HFFc6 (cell line): ENCODE measurements around the gene SLC66A2. TPM values are rescaled to one million over a fixed set of nuclear protein-coding genes. Genes with fewer than 3 reads are reported as not detected.
A peak's percentile ranks its signal among the peaks of the same experiment; 100 is the strongest.
"Not testable (repeated sequence)": the region's sequence is repeated elsewhere in the genome, so short reads cannot be mapped to it uniquely, and the experiment has no call there.

ENCODE experiments used
- DNase-seq: peaks from one replicate; pipeline ENCODE4 v3.0.0-alpha.2; 2018
- H3K27ac Mint-ChIP-seq: 2 replicates; pipeline ENCODE4 v1.8.0; 2020; ENCODE audit warnings: mild to moderate bottlenecking, mixed read lengths
- H3K27me3 Mint-ChIP-seq: 2 replicates; pipeline ENCODE4 v1.8.0; 2021; ENCODE audit warnings: mild to moderate bottlenecking, moderate library complexity, mixed read lengths; ENCODE audit not compliant: insufficient read depth
- H3K36me3 Mint-ChIP-seq: 2 replicates; pipeline ENCODE4 v1.8.0; 2021; ENCODE audit warnings: low read depth, mixed read lengths
- H3K4me1 Mint-ChIP-seq: 2 replicates; pipeline ENCODE4 v1.8.0; 2020; ENCODE audit warnings: low read depth, mixed read lengths
- H3K4me3 Mint-ChIP-seq: 2 replicates; pipeline ENCODE4 v1.8.0; 2020; ENCODE audit warnings: mild to moderate bottlenecking, moderate library complexity, mixed read lengths
- H3K9me3 Mint-ChIP-seq: 2 replicates; pipeline ENCODE4 v1.8.0; 2020; ENCODE audit warnings: mild to moderate bottlenecking, mixed read lengths
- long read RNA-seq: library from polyadenylated mRNA; unstranded; transcript quantifications from one replicate; pipeline ENCODE4 v2.0.0, GENCODE V29; 2019
- total RNA-seq, 6 experiments: library from RNA; stranded (reverse); fragmentation: NEBNext Ultra II Directional; extraction: Animal tissue kit (Norgen Biotek cat#: 25700); gene quantifications; 2 replicates in 1 of 6; 3 replicates in 5 of 6; pipeline ENCODE4 v1.2.3, GENCODE V29; 2021
- TF ChIP-seq, protein P1 (sequence below): fragments of 200-600 bp; sonication (generic); IDR thresholded peaks from 2 replicates; pipeline ENCODE4 v1.5.0; 2021; ENCODE audit warnings: antibody characterized with exemption, mild to moderate bottlenecking

The SLC66A2 gene
- 10 to 100 TPM; 26.6 to 41.2 (median 29.9) TPM for total RNA-seq
- long read RNA-seq, partial matches to known transcripts = 4 of 10 reads
- long read RNA-seq, other reads (novel, unspliced or antisense) = 6 of 10 reads

DNA sequence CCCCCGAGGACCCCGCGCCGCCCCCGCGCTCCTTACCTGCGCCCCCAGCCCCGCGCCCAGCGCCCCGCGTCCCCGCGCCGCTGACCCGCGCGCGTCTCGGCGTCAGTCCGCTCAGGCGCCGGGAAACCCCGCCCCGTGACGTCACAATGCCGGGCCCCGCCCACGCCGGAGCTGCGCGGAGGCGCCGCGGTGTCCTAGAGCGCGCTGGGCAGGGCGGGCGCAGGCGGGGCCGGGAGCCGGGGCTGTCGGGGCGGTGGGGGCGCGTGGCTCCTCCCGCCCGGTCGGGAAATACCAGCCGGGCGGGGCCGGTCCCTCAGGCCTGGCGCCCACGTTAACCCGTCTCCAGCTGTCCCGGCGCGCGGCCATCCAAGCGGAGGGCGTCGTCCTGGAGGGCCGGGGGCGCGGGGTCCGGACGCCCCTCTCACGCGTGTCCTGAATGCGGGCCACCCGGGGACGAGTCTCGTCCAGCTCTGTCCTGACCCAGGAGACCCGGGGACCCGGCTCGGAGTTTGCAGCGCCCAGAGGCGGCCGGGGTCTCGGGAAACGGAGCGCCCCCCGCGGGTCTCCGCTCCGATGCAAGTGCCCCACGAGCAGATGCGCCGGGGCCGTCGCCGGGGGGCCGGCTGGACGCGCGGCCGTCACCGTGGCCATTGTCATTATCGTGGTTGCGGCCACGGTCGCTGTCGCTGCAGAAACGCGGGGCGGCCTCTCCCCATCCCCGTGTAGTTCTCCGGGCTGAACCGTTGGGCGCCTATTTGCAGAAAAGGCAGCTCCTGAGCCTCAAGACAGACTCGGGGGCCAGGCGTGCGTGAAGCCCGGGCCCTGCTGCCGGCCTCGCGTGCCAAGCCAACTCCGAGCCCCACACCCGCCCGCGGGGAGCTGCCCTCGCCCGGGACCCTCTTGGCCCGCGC is at the start of gene SLC66A2:
Gene SLC66A2, minus strand, starts transcription at position 109 of the 911 bp plus-strand sequence. CDS start 727 bp downstream, outside the sequence.
- no peaks in the 10 kb centered on the region; the same call in 1 of the 2 replicates for H3K27me3 Mint-ChIP-seq
- peak within 1 kb of the TSS; percentile 72 for H3K27ac Mint-ChIP-seq
- peaks cover 5% of the 10 kb centered on the region; the same call in 1 of the 2 replicates for H3K36me3 Mint-ChIP-seq
- H3K9me3 Mint-ChIP-seq = no peaks in the 10 kb centered on the region
- H3K4me3 Mint-ChIP-seq = peak within 1 kb of the TSS; percentile 92
- TF ChIP-seq, protein P1, sequence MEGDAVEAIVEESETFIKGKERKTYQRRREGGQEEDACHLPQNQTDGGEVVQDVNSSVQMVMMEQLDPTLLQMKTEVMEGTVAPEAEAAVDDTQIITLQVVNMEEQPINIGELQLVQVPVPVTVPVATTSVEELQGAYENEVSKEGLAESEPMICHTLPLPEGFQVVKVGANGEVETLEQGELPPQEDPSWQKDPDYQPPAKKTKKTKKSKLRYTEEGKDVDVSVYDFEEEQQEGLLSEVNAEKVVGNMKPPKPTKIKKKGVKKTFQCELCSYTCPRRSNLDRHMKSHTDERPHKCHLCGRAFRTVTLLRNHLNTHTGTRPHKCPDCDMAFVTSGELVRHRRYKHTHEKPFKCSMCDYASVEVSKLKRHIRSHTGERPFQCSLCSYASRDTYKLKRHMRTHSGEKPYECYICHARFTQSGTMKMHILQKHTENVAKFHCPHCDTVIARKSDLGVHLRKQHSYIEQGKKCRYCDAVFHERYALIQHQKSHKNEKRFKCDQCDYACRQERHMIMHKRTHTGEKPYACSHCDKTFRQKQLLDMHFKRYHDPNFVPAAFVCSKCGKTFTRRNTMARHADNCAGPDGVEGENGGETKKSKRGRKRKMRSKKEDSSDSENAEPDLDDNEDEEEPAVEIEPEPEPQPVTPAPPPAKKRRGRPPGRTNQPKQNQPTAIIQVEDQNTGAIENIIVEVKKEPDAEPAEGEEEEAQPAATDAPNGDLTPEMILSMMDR = peak; percentile 24; the same call in 1 of the 2 replicates
- DNase-seq = peak; percentile 78
- H3K4me1 Mint-ChIP-seq = peaks cover 18% of the 10 kb centered on the region

DNA sequence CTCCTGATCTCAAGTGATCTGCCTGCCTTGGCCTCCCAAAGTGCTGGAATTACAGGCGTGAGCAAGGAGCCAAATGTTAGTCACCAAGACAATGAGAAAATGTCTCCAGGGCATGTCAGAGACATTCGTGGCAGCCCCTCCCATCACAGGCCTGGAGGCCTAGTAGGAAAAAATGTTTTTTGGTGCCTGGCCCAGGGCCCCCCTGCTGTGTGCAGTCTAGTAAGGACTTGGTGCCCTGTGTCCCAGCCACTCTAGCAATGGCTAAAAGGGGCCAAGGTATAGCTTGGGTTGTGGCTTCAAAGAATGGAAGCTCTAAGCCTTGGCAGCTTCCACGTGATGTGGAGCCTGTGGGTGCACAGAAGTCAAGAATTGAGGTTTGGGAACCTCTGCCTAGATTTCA is 49.4 kb upstream of the SLC66A2 start:
- Mint-ChIP-seq H3K27me3 (peaks cover 7% of the 10 kb centered on the region), H3K9me3 (peaks cover 24% of the 10 kb centered on the region), H3K27ac (no peak overlapping the region), H3K4me3 (no peak overlapping the region), H3K4me1 (no peaks in the 10 kb centered on the region), H3K36me3 (peaks cover 10% of the 10 kb centered on the region)
- TF ChIP-seq, protein P1 = no peak
- no peak for DNase-seq

DNA sequence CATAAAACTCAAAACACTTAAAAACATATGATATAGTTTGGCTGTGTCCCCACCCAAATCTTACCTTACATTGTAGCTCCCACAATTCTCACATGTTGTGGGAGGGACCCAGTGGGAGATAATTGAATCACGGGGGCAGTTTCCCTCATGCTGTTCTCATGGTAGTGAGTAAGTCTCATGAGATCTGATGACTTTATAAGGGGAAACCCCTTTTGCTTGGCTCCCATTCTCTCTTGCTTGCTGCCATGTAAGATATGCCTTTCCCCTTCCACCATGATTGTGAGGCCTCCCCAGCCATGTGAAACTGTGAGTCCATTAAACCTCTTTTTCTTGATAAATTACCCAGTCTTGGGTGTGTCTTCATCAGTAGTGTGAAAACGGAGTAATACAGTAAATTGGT is 48.2 kb upstream of the SLC66A2 start:
- not testable (repeated sequence) for DNase-seq, H3K4me1 Mint-ChIP-seq, H3K36me3 Mint-ChIP-seq, H3K4me3 Mint-ChIP-seq, H3K27ac Mint-ChIP-seq, H3K27me3 Mint-ChIP-seq
- peaks cover 24% of the 10 kb centered on the region for H3K9me3 Mint-ChIP-seq

DNA sequence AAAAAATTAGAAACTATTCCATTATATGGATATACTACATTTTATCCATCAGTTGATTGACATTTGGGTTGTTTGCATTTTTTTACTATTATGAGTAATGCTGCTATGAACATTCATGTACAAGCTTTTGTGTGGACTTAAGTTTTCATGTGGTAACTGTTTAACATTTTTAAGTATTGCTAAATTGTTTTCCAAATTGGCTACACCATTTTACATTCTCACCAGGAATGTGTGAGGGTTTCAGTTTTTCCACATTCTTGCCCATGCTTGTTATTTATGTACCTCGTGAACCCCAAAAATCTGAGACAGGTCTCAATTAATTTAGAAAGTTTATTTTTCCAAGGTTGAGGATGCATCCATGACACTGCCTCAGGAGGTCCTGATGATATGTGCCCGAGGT is 40.0 kb upstream of the SLC66A2 start:
- no peaks in the 10 kb centered on the region for H3K36me3 Mint-ChIP-seq
- no peak overlapping the region for H3K27ac Mint-ChIP-seq
- no peak for DNase-seq
- peaks cover 2% of the 10 kb centered on the region for H3K27me3 Mint-ChIP-seq
- H3K9me3 Mint-ChIP-seq = no peaks in the 10 kb centered on the region
- TF ChIP-seq, protein P1 = no peak
- H3K4me1 Mint-ChIP-seq = peaks cover 7% of the 10 kb centered on the region
- no peak overlapping the region for H3K4me3 Mint-ChIP-seq

DNA sequence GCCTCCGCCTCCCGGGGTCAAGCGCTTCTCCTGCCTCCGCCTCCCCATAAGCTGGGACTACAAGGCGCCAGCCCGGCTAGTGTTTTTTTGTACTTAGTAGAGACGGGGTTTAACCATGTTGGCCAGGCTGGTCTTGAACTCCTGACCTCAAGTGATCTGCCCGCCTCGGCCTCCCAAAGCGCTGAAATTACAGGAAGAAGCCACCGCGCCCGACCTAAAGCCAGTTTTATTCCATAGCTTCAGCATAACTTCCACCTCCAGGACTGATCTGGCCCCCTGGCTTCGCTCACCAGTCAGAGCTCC is 37.7 kb upstream of the SLC66A2 start:
- Mint-ChIP-seq H3K27me3 (no peaks in the 10 kb centered on the region), H3K9me3 (no peaks in the 10 kb centered on the region), H3K36me3 (peaks cover 5% of the 10 kb centered on the region; the same call in 1 of the 2 replicates)

More for the DNA sequence above, 37.7 kb upstream of the SLC66A2 start:
- Mint-ChIP-seq H3K4me3 (peak overlapping the region; percentile 88), H3K4me1 (peaks cover 17% of the 10 kb centered on the region), H3K27ac (peak overlapping the region; percentile 94)
- DNase-seq = no peak
- TF ChIP-seq, protein P1 = no peak
